Naive thymus-derived CD4-positive, alpha-beta T cell (primary cell): Measurements from ENCODE around the gene PFKP. TPM values are rescaled to one million over a fixed set of nuclear protein-coding genes. Genes with fewer than 3 reads are reported as not detected.

ENCODE experiments used
- ATAC-seq: fragments of 150-1000 bp; cut with Tn5 transposase; 2 replicates; pipeline ENCODE4 v1.10.0; 2021; ENCODE audit warnings: mild to moderate bottlenecking, moderate library complexity
- CTCF ChIA-PET: fragments of 350-600 bp; sonication (Branson Sonifier 250); formaldehyde crosslinking; loops from one replicate; lab custom pipeline; 2021; ENCODE audit warnings: antibody characterized with exemption; lab: Charles Lee
- POLR2A ChIA-PET: fragments of 350-600 bp; sonication (Branson Sonifier 250); formaldehyde crosslinking; loops from one replicate; lab custom pipeline; 2021; ENCODE audit warnings: antibody characterized with exemption, inconsistent platforms; lab: Charles Lee
- DNase-seq, 9 donors: peaks; one replicate each; pipeline versions ENCODE4 v3.0.0 to v3.0.0-alpha.2; 2020 to 2022; ENCODE audit warnings: mixed read lengths in 1 of 9
- H3K27ac ChIP-seq: one replicate; pipeline ENCODE4 v1.7.0; 2013; ENCODE audit warnings: mild to moderate bottlenecking, low read depth, low read length, moderate library complexity
- H3K27me3 ChIP-seq, 2 donors: one replicate each; pipeline ENCODE4 v1.7.0; 2013; ENCODE audit warnings: low read length in 2 of 2, mild to moderate bottlenecking in 2 of 2, moderate library complexity in 2 of 2; ENCODE audit not compliant: control insufficient read depth in 2 of 2, insufficient read depth in 2 of 2
- H3K36me3 ChIP-seq, 3 experiments: 1 replicate in 2 of 3; 2 replicates in 1 of 3; pipeline ENCODE4 v1.7.0; 2013; ENCODE audit warnings: low read length in 3 of 3, mild to moderate bottlenecking in 3 of 3, moderate library complexity in 1 of 3; ENCODE audit not compliant: insufficient read depth in 3 of 3, control insufficient read depth in 2 of 3
- H3K4me1 ChIP-seq, 2 donors: one replicate each; pipeline ENCODE4 v1.7.0; 2013; ENCODE audit warnings: low read length in 2 of 2, mild to moderate bottlenecking in 2 of 2, moderate library complexity in 1 of 2; ENCODE audit not compliant: control insufficient read depth in 2 of 2, insufficient read depth in 2 of 2
- H3K4me3 ChIP-seq: 2 replicates; pipeline ENCODE4 v1.7.0; 2013; ENCODE audit warnings: mild to moderate bottlenecking, low read length
- H3K9me3 ChIP-seq, 3 experiments: 1 replicate in 2 of 3; 2 replicates in 1 of 3; pipeline ENCODE4 v1.7.0; 2013; ENCODE audit warnings: low read length in 3 of 3; ENCODE audit not compliant: control insufficient read depth in 2 of 3
- H3K27ac Mint-ChIP-seq, 9 donors: one replicate each; pipeline ENCODE4 v1.8.0; 2020 to 2022; ENCODE audit warnings: mixed read lengths in 9 of 9, mild to moderate bottlenecking in 8 of 9, moderate library complexity in 5 of 9, inconsistent platforms in 2 of 9
- H3K27me3 Mint-ChIP-seq, 5 donors: one replicate each; pipeline ENCODE4 v1.8.0; 2021 to 2022; ENCODE audit warnings: mixed read lengths in 5 of 5, mild to moderate bottlenecking in 1 of 5
- H3K36me3 Mint-ChIP-seq, 5 donors: one replicate each; pipeline ENCODE4 v1.8.0; 2020 to 2022; ENCODE audit warnings: mixed read lengths in 5 of 5, mild to moderate bottlenecking in 3 of 5, inconsistent platforms in 1 of 5
- H3K4me1 Mint-ChIP-seq, 7 donors: one replicate each; pipeline ENCODE4 v1.8.0; 2020 to 2022; ENCODE audit warnings: mixed read lengths in 7 of 7, mild to moderate bottlenecking in 3 of 7, inconsistent platforms in 1 of 7
- H3K4me3 Mint-ChIP-seq, 10 donors: one replicate each; pipeline ENCODE4 v1.8.0; 2020 to 2022; ENCODE audit warnings: mild to moderate bottlenecking in 10 of 10, mixed read lengths in 10 of 10, moderate library complexity in 6 of 10, inconsistent platforms in 2 of 10
- H3K9me3 Mint-ChIP-seq, 11 donors: one replicate each; pipeline ENCODE4 v1.8.0; 2020 to 2022; ENCODE audit warnings: mixed read lengths in 11 of 11, mild to moderate bottlenecking in 4 of 11, inconsistent platforms in 1 of 11, moderate library complexity in 1 of 11
- intact Hi-C, 2 donors: fragments of 100-400 bp; cut with micrococcal nuclease; formaldehyde crosslinking; loops; one replicate each; pipeline ENCODE4 v1.15.1; 2023
- polyA plus RNA-seq, 2 donors: library from polyadenylated mRNA; unstranded; fragments of 300-500 nt; fragmentation: Illumina TruSeq; gene quantifications; one replicate each; pipeline ENCODE4 v1.2.3, GENCODE V29; 2021
- total RNA-seq, 6 experiments: library from RNA in 5 of 6; stranded (reverse) in 5 of 6; gene quantifications; 1 replicate in 5 of 6; 2 replicates in 1 of 6; pipeline ENCODE4 v1.2.3 and lab custom pipeline; 2021 to 2026

The PFKP gene
- total and polyA plus RNA-seq, 7 experiments from 2014 or later: 23.8 to 219 (median 44.9) TPM

DNA sequence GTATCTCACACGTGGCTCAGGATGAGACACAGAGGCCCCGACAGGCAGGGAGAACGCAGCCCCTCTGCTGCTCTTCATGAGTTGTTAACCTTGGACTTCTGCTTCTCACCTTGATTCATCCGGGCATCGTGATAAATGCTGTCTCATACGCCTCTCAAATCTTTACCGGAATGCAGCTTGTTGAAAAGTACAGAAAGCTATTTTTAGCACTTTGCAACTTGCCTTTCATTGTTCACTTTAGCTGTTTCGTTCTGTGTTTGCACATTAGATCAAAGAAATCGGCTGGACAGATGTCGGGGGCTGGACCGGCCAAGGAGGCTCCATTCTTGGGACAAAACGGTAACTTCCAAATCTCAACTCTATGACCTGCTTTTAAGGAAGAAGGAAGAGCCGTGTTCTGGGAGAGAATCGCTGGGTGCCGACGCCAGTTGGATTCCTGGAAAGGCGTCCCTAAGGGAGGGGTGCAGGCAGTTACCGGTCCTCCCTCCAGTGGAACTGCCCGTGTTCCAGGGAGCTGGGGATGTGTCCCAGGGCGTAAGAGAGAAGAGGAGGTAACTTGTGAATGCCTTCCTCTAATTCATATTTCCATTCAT, 49.3 kb downstream of the PFKP start:
- peaks cover 0 to 2% (median 0%) of the 10 kb centered on the region in 11 donors for H3K9me3 Mint-ChIP-seq
- no peak overlapping the region for H3K4me3 Mint-ChIP-seq
- no peak overlapping the region for H3K4me3 ChIP-seq
- H3K27ac Mint-ChIP-seq: peak overlapping the region in 1 of 9 donors; percentile 20
- POLR2A ChIA-PET: no interaction called here
- no peak for ATAC-seq
- peaks cover 0 to 4% (median 0%) of the 10 kb centered on the region in 7 donors for H3K4me1 Mint-ChIP-seq
- H3K4me1 ChIP-seq: no peaks in the 10 kb centered on the region
- CTCF ChIA-PET: no interaction called here
- H3K36me3 Mint-ChIP-seq: peaks cover 10 to 59% (median 29%) of the 10 kb centered on the region in 5 donors
- intact Hi-C loops: no loop called here
- no peaks in the 10 kb centered on the region for H3K27me3 Mint-ChIP-seq
- no peak for DNase-seq
- no peaks in the 10 kb centered on the region for H3K27me3 ChIP-seq
- no peak overlapping the region for H3K27ac ChIP-seq
- H3K36me3 ChIP-seq: peaks cover 0 to 74% (median 7%) of the 10 kb centered on the region in 3 experiments
- H3K9me3 ChIP-seq: no peaks in the 10 kb centered on the region

DNA sequence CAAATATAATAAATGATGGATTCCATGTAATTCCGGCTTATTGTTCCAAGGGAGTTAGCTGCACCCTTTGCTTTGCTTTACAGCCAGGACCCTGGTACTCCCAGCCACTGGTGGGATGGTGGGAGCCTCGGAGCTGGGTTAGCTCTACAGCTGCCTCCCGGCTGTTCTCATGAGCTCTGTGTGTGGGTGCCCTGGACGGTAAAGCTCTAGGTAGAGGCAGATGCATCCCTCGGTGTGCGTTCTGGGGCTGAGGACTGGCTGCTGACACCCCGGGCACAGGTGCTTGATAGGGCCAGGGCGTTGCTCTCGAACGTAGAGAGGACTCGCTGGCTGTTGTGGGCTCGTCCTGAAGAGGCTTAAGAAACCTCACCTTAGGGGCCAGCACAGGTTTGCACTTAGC, 50.1 kb downstream of the PFKP start:
- peaks cover 0 to 70% (median 7%) of the 10 kb centered on the region in 3 experiments for H3K36me3 ChIP-seq
- H3K4me3 Mint-ChIP-seq: no peak overlapping the region
- peaks cover 10 to 60% (median 35%) of the 10 kb centered on the region in 5 donors for H3K36me3 Mint-ChIP-seq
- no peaks in the 10 kb centered on the region for H3K27me3 Mint-ChIP-seq
- ChIA-PET CTCF (no interaction called here), POLR2A (no interaction called here)
- peaks cover 0 to 2% (median 0%) of the 10 kb centered on the region in 11 donors for H3K9me3 Mint-ChIP-seq
- H3K27me3 ChIP-seq: no peaks in the 10 kb centered on the region
- no peak overlapping the region for H3K4me3 ChIP-seq
- ATAC-seq (no peak), DNase-seq (no peak)
- H3K4me1 ChIP-seq: no peaks in the 10 kb centered on the region
- no peak overlapping the region for H3K27ac Mint-ChIP-seq
- H3K9me3 ChIP-seq: no peaks in the 10 kb centered on the region
- H3K4me1 Mint-ChIP-seq: peaks cover 0 to 4% (median 0%) of the 10 kb centered on the region in 7 donors
- H3K27ac ChIP-seq: no peak overlapping the region
- intact Hi-C loops: no loop called here

DNA sequence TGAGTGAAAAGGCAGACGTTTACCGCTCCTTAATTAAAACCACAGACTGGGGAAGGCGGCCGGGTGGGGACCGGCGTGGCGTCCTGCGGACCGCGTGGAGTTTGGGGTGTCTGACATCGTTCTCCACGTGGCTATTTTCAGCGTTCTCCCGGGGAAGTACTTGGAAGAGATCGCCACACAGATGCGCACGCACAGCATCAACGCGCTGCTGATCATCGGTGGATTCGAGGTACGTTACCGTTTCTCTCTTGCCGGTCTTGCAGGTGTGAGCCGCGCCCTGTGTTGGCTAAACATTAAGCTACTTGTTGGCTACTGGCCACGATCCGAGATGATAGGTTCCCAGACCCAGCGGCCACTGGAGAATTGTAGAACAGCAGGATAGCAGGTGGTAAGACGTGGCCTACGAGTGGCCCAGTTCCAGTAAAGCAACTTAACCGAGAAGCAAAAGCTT, 51.3 kb downstream of the PFKP start:
- Mint-ChIP-seq H3K36me3 (peaks cover 14 to 61% (median 35%) of the 10 kb centered on the region in 5 donors), H3K4me1 (peaks cover 0 to 4% (median 0%) of the 10 kb centered on the region in 7 donors), H3K27me3 (no peaks in the 10 kb centered on the region), H3K4me3 (no peak overlapping the region), H3K27ac (peak overlapping the region in 1 of 9 donors; percentile 13), H3K9me3 (peaks cover 0 to 2% (median 0%) of the 10 kb centered on the region in 11 donors)
- ChIA-PET CTCF (no interaction called here), POLR2A (no interaction called here)
- intact Hi-C loops: no loop called here
- no peak overlapping the region for H3K4me3 ChIP-seq
- H3K36me3 ChIP-seq: peaks cover 0 to 70% (median 3%) of the 10 kb centered on the region in 3 experiments
- no peak for ATAC-seq
- H3K9me3 ChIP-seq: no peaks in the 10 kb centered on the region
- H3K4me1 ChIP-seq: no peaks in the 10 kb centered on the region
- no peak overlapping the region for H3K27ac ChIP-seq
- DNase-seq: no peak
- H3K27me3 ChIP-seq: no peaks in the 10 kb centered on the region

DNA sequence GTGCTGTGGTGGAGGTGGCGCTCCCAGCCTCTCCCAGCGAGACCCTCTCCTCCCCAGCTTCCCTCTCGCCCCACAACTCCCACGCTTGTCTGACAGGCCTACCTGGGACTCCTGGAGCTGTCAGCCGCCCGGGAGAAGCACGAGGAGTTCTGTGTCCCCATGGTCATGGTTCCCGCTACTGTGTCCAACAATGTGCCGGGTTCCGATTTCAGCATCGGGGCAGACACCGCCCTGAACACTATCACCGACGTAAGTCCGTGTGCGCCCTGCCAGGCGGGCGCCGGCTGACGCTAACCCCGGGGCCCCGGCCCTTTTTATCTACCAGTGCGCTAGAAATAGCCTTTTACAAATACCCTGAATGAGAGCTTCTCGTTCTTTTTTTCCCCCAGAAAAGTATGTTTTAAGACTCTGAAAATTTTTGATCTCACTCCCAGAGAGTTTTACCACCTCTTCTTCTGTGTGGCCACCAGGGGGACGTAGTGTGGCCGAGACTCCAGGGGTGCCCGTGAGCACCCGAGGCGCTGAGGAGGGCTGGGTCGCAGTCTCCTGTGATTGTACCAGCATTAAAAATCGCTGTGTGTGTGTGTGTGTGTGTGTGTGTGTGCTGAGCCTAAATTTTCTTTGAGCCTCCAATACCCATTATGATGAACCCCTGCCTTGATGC, 52.6 kb downstream of the PFKP start:
- no peak overlapping the region for H3K4me3 ChIP-seq
- H3K9me3 ChIP-seq: no peaks in the 10 kb centered on the region
- no peaks in the 10 kb centered on the region for H3K27me3 ChIP-seq
- H3K4me3 Mint-ChIP-seq: no peak overlapping the region
- ChIA-PET POLR2A (no interaction called here), CTCF (no interaction called here)
- no peak for DNase-seq
- H3K4me1 ChIP-seq: no peaks in the 10 kb centered on the region
- peaks cover 0 to under 1% (median 0%) of the 10 kb centered on the region in 7 donors for H3K4me1 Mint-ChIP-seq
- peaks cover 0 to 2% (median 0%) of the 10 kb centered on the region in 11 donors for H3K9me3 Mint-ChIP-seq
- ATAC-seq: no peak
- peaks cover 14 to 59% (median 32%) of the 10 kb centered on the region in 5 donors for H3K36me3 Mint-ChIP-seq
- intact Hi-C loops: no loop called here
- H3K27ac ChIP-seq: no peak overlapping the region
- H3K27ac Mint-ChIP-seq: no peak overlapping the region
- H3K27me3 Mint-ChIP-seq: no peaks in the 10 kb centered on the region
- H3K36me3 ChIP-seq: peaks cover 0 to 69% (median 0%) of the 10 kb centered on the region in 3 experiments

DNA sequence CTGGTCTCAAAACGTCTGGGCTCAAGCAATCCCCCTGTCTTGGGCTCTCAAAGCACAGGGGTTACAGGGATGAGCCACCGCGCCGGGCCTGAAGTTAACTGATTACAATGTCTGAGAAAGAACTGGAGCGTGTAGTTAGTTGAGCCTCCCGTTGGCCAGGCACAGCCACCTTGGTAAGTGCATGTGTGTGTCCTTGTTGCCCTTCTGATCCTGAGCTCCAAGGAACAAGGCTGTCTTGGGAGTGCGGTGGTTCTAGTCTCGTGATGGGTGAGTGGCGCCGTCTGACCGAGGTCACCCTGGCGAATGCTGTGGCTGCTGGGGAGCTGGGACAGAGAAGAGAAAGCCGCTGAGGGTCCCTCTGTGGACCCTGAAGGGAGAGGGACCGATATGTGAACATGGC, 54.7 kb downstream of the PFKP start:
- H3K4me3 Mint-ChIP-seq: no peak overlapping the region
- Histone ChIP-seq H3K4me1 (no peaks in the 10 kb centered on the region), H3K4me3 (no peak overlapping the region), H3K9me3 (no peaks in the 10 kb centered on the region), H3K27ac (no peak overlapping the region), H3K36me3 (peaks cover 0 to 67% (median 0%) of the 10 kb centered on the region in 3 experiments), H3K27me3 (no peaks in the 10 kb centered on the region)
- no peaks in the 10 kb centered on the region for H3K27me3 Mint-ChIP-seq
- intact Hi-C loops: no loop called here
- peaks cover 7 to 58% (median 23%) of the 10 kb centered on the region in 5 donors for H3K36me3 Mint-ChIP-seq
- H3K27ac Mint-ChIP-seq: peak overlapping the region in 1 of 9 donors; percentile 55
- peaks cover 0 to 2% (median 0%) of the 10 kb centered on the region in 11 donors for H3K9me3 Mint-ChIP-seq
- POLR2A ChIA-PET: no interaction called here
- CTCF ChIA-PET: no interaction called here
- no peak for DNase-seq
- ATAC-seq: no peak
- H3K4me1 Mint-ChIP-seq: no peaks in the 10 kb centered on the region

DNA sequence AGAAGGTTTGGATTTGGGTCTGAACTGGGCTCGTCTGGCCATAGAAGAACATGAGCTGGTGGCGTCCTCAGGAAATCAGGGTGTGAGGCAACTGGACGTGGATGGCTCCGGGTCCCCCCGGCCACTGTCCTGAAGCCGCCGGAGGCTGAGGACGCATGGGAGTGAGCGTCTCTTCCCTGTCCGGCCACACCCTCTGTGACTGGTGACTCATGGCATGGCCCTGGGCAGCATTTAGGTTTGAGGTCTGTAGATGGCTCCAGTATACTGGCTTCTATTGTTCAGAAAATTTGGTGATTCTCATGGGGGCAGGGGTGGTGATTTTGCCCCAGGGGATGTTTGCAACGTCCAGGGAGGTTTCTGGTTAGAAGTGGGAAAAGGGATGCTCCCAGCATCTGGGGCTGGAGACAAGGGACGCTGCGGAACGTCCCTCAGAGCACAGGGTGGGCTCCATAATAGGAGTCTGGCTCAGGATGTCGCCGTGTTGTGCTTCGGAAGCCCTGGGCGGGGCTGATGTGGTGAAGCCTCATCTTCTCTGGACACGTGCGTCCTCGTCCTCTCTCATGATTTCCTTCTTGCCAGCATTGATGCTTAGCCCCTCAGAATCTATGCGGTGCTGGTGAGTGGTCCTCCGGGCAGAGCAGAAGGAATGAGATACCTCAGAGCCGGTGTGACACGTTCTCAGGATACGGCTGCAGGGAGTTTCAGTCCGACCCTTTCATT, 55.3 kb downstream of the PFKP start:
- Histone ChIP-seq H3K4me3 (no peak overlapping the region), H3K27ac (no peak overlapping the region), H3K4me1 (no peaks in the 10 kb centered on the region), H3K36me3 (peaks cover 0 to 67% (median 0%) of the 10 kb centered on the region in 3 experiments), H3K9me3 (no peaks in the 10 kb centered on the region), H3K27me3 (no peaks in the 10 kb centered on the region)
- no peak for ATAC-seq
- ChIA-PET CTCF (no interaction called here), POLR2A (no interaction called here)
- Mint-ChIP-seq H3K4me3 (no peak overlapping the region), H3K9me3 (peaks cover 0 to 2% (median 0%) of the 10 kb centered on the region in 11 donors), H3K27ac (peak overlapping the region in 2 of 9 donors; percentile 36 to 55), H3K27me3 (no peaks in the 10 kb centered on the region), H3K4me1 (no peaks in the 10 kb centered on the region), H3K36me3 (peaks cover 9 to 53% (median 19%) of the 10 kb centered on the region in 5 donors)
- intact Hi-C loops: no loop called here
- DNase-seq: no peak
